Measurements from ENCODE around the gene CD320.
A peak's percentile ranks its signal among the peaks of the same experiment; 100 is the strongest.
"Not testable (repeated sequence)": the region's sequence is repeated elsewhere in the genome, so short reads cannot be mapped to it uniquely, and the experiment has no call there.

CD320 gene

GRCh38 chr19:8306235-8307054, 1.7 kb downstream of the CD320 start:
- DNase-seq: no peak

- no peak for DNase-seq
These were observed 2.4 kb downstream of the CD320 start for GRCh38 chr19:8305798-8306197.

- no peak for DNase-seq
These were observed 3.1 kb downstream of the CD320 start for GRCh38 chr19:8304841-8305621.

GRCh38 chr19:8302734-8303133, 5.4 kb downstream of the CD320 start:
- DNase-seq: no peak

GRCh38 chr19:8302357-8302691, 5.8 kb downstream of the CD320 start:
- DNase-seq: no peak

- DNase-seq: not testable (repeated sequence)
These were observed 16.8 kb downstream of the CD320 start for GRCh38 chr19:8291337-8291736.

- DNase-seq: not testable (repeated sequence)
These were observed 31.6 kb downstream of the CD320 start for GRCh38 chr19:8276508-8276907.

- no peak for DNase-seq
These were observed 38.4 kb downstream of the CD320 start for GRCh38 chr19:8269724-8270123.

- no peak for DNase-seq
These were observed 42.3 kb downstream of the CD320 start for GRCh38 chr19:8265872-8266271.

- DNase-seq: not testable (repeated sequence)
These were observed 43.9 kb downstream of the CD320 start for GRCh38 chr19:8264248-8264647.

GRCh38 chr19:8262431-8262830, 45.7 kb downstream of the CD320 start:
- DNase-seq: no peak

GRCh38 chr19:8261881-8262280, 46.3 kb downstream of the CD320 start:
- DNase-seq: no peak

GRCh38 chr19:8261347-8261746, 46.8 kb downstream of the CD320 start:
- no peak for DNase-seq

- no peak for DNase-seq
These were observed 48.3 kb downstream of the CD320 start for GRCh38 chr19:8259922-8260247.

- DNase-seq: no peak
These were observed 48.8 kb downstream of the CD320 start for GRCh38 chr19:8259142-8259921.

GRCh38 chr19:8257052-8257443, 51.1 kb downstream of the CD320 start:
- DNase-seq: no peak

- DNase-seq: no peak
These were observed 51.7 kb downstream of the CD320 start for GRCh38 chr19:8256276-8257051.

- DNase-seq: no peak
These were observed 52.6 kb downstream of the CD320 start for GRCh38 chr19:8255426-8256125.

- no peak for DNase-seq
These were observed 53.7 kb downstream of the CD320 start for GRCh38 chr19:8254286-8255001.

GRCh38 chr19:8253678-8254077, 54.5 kb downstream of the CD320 start:
- no peak for DNase-seq

- DNase-seq: peak; percentile 80 to 87
These were observed 55.1 kb downstream of the CD320 start for GRCh38 chr19:8252922-8253589.

All from activated CD4-positive, alpha-beta T cell treated with anti-CD3 and anti-CD28 coated beads for 4 hours (primary cell).